Measurements from ENCODE around the gene ACAD8. TPM values are rescaled to one million over a fixed set of nuclear protein-coding genes. Genes with fewer than 3 reads are reported as not detected.

The ACAD8 gene
- total and polyA plus RNA-seq, 2 of the 8 experiments (the other 6 are each of a cell fraction or from before 2014, with no cell fraction given) = 45.8 to 52.7 TPM

- Histone ChIP-seq H2BK12ac (ENCODE audit: low read depth, low read length) (no peak overlapping the region), H3K79me2 (ENCODE audit: control insufficient read depth in 1 of 2, insufficient read depth in 2 of 2, low read length in 2 of 2) (no peaks in the 10 kb centered on the region), H2AFZ (ENCODE audit: low read length) (no peak overlapping the region), H3K9ac (replicated peaks in 1 of 4; ENCODE audit: extremely low read depth in 1 of 4, low read depth in 3 of 4, low read length in 3 of 4) (no peak overlapping the region), H4K5ac (ENCODE audit: insufficient read length, low read depth, low read length) (no peak overlapping the region), H3K27ac (ENCODE audit: low read depth, low read length) (no peak overlapping the region), H3K36me3 (ENCODE audit: control insufficient read depth in 2 of 4, insufficient read depth in 4 of 4, low read length in 3 of 4) (peaks cover 6 to 16% (median 8%) of the 10 kb centered on the region in 4 experiments; a peak in 7 of 8 replicates), H2BK5ac (ENCODE audit: low read depth, low read length) (no peak overlapping the region), H3K18ac (ENCODE audit: extremely low read depth, low read length) (no peak overlapping the region), H3K27me3 (replicated peaks in 1 of 4; ENCODE audit: control insufficient read depth in 3 of 4, extremely low read depth in 1 of 4, insufficient read depth in 3 of 4, low read length in 3 of 4) (no peaks in the 10 kb centered on the region; a peak in 1 of 7 replicates), H3K23me2 (ENCODE audit: low read depth, low read length) (no peaks in the 10 kb centered on the region), H3K23ac (ENCODE audit: insufficient read length) (no peak overlapping the region), H2BK20ac (ENCODE audit: low read length) (no peak overlapping the region), H3K56ac (replicated peaks; ENCODE audit: insufficient read length, low read depth, low read length) (no peak overlapping the region), H3K4me3 (ENCODE audit: extremely low read depth in 1 of 4, insufficient read depth in 2 of 4, low read depth in 3 of 4, low read length in 4 of 4) (no peak overlapping the region), H3K4me2 (ENCODE audit: insufficient read depth in 1 of 2, low read depth in 2 of 2, low read length in 2 of 2) (no peak overlapping the region), H2BK15ac (ENCODE audit: low read length) (no peak overlapping the region), H3K4ac (replicated peaks; ENCODE audit: insufficient read length, low read depth, low read length) (no peak overlapping the region), H3K79me1 (ENCODE audit: low read depth, low read length) (no peaks in the 10 kb centered on the region), H4K91ac (replicated peaks; ENCODE audit: insufficient read length, low read length) (no peak overlapping the region), H2BK120ac (replicated peaks; ENCODE audit: low read depth, low read length) (no peak overlapping the region), H4K20me1 (replicated peaks in 1 of 2; ENCODE audit: control insufficient read depth in 1 of 2, insufficient read depth in 2 of 2, low read length in 2 of 2) (no peaks in the 10 kb centered on the region), H4K8ac (ENCODE audit: extremely low read depth, insufficient read depth, low read length) (no peak overlapping the region), H3K14ac (ENCODE audit: insufficient read length) (no peak overlapping the region), H3K4me1 (replicated peaks in 1 of 4; ENCODE audit: control insufficient read depth in 3 of 4, insufficient read depth in 4 of 4, low read length in 3 of 4) (no peaks in the 10 kb centered on the region; a peak in 1 of 7 replicates), H3K9me3 (ENCODE audit: insufficient read depth in 2 of 2, low read depth in 1 of 2, low read length in 1 of 2) (no peaks in the 10 kb centered on the region), H2AK5ac (ENCODE audit: low read depth, low read length) (no peak overlapping the region)
- ChIA-PET POLR2A (ENCODE audit: partially characterized antibody) (interaction anchor here (0.7 to 1.2 kb wide), 3 partner anchors 8 to 53 kb away, joined by 3 read pairs; no protein-coding TSS in a partner anchor), CTCF (ENCODE audit: partially characterized antibody) (interaction anchor here (1.2 to 4.3 kb wide), 3 partner anchors 12 to 29 kb away, joined by 6 to 26 read pairs (median 11); no protein-coding TSS in a partner anchor)
- FAIRE-seq (no peak), DNase-seq (ENCODE audit: low read depth in 1 of 2, low spot score in 2 of 2) (no peak)
- no peak for TF ChIP-seq CBX5 (IDR thresholded peaks at IDR 0.05; ENCODE audit: low read depth, low read length)
- no peak for TF ChIP-seq SP4 (IDR thresholded peaks at IDR 0.05; ENCODE audit: low read length)
- no peak for TF ChIP-seq ASH2L (IDR thresholded peaks at IDR 0.05; ENCODE audit: low read length)
- WGBS, 2 experiments (ENCODE audit: extremely low coverage in 1 of 2, insufficient coverage in 1 of 2, insufficient read length in 1 of 2, insufficient replicate concordance in 2 of 2, low coverage in 1 of 2, low lambda C conversion rate in 2 of 2, missing lambda C conversion rate in 1 of 2) = 94% methylated on average over 7 of the region's 7 CpGs; no CpG with 5 or more reads in 1 of the 2 experiments
Measured at GRCh38 chr11:134290646-134291045, 37.3 kb downstream of the ACAD8 start.

Data from H1 (cell line).